NCI-H446 (cell line): ENCODE data around the gene CIZ1.
A peak's percentile ranks its signal among the peaks of the same experiment; 100 is the strongest.
"Not testable (repeated sequence)": the region's sequence is repeated elsewhere in the genome, so short reads cannot be mapped to it uniquely, and the experiment has no call there.

ENCODE experiments used
- DNase-seq, 2 experiments: peaks; one replicate each; lab custom pipeline; 2025; lab: John Stamatoyannopoulos, UW

CIZ1 gene, protein sequence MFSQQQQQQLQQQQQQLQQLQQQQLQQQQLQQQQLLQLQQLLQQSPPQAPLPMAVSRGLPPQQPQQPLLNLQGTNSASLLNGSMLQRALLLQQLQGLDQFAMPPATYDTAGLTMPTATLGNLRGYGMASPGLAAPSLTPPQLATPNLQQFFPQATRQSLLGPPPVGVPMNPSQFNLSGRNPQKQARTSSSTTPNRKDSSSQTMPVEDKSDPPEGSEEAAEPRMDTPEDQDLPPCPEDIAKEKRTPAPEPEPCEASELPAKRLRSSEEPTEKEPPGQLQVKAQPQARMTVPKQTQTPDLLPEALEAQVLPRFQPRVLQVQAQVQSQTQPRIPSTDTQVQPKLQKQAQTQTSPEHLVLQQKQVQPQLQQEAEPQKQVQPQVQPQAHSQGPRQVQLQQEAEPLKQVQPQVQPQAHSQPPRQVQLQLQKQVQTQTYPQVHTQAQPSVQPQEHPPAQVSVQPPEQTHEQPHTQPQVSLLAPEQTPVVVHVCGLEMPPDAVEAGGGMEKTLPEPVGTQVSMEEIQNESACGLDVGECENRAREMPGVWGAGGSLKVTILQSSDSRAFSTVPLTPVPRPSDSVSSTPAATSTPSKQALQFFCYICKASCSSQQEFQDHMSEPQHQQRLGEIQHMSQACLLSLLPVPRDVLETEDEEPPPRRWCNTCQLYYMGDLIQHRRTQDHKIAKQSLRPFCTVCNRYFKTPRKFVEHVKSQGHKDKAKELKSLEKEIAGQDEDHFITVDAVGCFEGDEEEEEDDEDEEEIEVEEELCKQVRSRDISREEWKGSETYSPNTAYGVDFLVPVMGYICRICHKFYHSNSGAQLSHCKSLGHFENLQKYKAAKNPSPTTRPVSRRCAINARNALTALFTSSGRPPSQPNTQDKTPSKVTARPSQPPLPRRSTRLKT

DNA sequence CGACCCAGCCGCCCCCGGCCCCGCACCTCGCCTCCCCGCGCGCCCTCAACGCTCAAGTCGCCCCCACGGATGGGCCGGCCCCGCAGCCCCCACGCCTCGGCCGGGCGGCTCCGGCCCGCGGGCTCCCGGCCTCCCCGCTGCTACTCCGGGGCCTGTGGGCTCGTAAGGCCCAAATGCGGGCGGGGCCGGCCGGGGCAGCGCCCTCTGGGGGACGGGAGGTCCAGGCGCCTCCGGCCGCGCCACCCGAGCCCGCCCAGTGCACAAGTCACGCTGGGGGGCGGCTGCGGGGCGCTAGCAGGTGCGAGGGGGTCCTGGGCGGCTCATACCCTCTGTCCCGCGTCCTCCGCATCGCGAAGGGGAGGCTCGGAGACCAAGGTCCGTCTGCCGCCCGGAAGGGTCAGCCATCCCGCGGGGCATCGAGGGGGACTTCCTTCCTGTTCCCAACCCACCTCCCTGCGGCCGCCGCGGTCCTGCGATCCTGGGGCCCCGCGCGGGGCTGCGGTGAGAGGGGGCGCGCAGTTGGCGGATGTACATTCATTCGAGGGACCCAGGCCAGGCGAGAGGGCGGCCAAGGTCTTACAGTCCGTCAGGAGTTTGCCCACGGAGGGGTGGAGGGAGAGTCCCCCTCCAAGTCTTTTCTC, at the start of gene CIZ1:
TSS of gene CIZ1 (minus strand) at position 167 of the 641 bp plus-strand sequence. CDS start 715 bp downstream, outside the sequence.
- peak; percentile 8 to 51 for DNase-seq

DNA sequence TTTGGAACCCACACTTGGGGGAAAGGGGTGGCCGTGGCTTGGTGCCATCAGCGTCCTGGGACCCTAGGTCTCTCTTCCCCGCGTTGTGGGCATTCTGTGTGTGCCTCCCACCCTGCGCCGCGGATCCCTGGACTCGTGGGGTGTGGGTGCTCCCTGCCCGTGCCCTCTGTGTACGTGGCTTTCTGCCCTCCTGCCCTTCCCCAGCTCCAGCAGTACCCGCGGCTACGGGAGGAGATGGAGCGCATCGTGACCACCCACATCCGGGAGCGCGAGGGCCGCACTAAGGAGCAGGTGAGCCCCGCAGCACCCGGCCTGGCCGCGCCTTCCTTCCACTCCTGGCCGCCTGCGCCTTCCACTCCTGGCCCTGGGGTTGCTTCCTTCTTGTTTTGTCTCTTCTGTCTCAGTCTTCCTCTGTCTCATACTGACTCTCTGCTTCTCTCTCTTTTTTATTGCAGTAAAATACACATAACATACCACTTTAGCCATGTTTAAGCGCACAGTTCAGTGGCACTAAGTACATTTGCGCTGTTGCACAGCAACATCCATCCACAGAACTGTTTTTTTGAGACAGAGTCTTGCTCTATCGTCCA, 42.5 kb upstream of the CIZ1 start:
- no peak for DNase-seq

DNA sequence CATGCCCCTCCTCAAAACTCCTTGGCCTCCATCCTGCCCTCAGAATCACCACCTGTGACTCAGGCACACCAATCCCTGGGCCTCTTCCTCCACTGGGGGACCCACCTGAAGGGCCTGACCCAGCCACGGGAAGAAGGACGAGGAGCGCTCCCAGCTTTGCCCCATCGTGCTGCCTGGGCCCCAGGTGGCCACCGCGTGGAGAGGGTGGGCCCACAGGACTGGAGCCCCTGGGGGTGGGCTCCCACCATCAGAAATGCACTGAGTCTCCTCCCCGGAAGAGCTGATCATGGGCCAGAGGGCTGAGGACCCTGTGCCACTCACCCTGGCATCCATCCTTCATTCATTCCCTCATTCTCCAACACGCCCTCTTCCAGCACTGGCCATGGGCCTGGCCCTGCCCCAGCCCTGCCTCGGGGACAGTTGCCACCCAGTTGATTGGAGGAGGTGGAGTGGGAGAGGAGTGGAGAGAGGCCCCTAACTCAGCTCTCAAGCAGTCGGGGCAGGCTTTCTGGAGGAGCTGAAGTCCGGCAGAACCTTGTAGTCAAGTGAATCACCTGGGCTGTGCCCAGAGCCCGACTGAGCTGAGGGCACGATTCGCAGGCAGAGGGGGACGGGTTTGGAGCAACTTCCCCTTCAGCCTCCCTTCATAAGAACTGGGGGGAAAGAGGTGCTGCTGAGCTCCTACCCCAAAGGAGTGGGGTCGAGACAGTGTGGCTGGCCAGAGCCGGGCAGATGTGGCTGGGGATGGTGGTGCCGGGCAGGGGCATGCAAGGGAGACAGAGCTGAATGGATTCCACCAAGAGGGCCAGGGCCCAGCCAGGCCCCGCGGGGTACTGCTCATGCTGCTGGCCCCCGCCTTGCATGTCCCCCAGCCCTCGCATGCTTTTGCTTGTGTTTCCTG, 41.4 kb upstream of the CIZ1 start:
- DNase-seq, result no peak

DNA sequence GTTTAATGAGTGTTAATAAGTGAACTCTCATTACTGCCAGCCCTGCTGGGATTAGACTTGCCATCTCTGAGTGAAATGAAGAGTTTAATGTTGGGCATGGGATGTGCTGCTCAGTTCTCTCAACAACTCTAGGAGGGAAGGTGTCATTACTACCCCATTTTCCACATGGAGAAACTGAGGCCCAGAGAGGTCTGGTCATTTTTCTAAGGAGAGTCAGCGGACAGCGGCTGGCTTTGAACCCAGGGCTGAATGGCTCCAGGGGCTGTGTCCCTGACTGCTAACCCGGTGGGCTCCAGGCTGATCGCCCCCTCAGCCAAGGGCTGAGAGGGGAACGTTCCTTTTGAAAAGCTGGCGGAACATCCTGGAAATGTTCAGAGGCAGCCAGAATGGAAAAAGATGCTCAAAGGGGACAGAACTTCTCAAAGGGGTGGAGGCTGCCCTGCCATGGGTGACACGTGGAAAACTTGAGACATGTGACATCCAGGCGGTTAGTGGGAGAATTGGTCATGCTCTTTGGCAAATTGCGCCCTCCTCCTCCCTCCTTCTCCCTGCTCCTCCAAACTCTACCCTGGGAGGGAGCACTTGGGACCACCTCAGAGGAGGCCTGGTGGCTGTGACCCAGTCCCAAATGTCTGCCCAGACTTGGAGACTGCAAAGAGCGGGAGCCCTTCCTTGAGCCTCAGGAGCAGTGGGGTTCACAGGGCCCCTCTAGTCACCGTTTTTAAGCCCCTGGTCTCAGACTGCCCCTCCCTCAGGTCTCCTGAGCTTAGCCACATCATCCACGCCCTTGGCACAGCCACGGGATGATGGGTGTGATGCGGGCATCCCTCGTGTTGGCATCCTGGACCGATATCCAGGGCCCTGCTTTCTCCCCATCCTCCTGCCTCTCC, 40.5 kb upstream of the CIZ1 start:
- DNase-seq, result no peak

DNA sequence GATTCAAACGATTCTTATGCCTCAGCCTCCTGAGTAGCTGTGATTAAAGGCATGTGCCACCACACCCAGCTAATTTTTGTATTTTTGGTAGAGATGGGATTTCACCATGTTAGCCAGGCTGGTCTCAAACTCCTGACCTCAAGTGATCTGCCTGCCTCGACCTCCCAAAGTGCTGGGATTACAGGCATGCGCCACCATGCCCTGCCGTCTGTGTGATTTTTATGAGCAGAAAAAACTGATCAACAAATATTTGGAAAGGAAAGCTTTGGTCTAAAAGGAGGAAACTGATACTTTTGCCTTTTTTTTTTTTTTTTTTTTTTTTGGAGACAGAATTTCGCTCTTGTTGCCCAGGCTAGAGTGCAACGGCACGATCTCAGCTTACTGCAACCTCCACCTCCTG, 39.5 kb upstream of the CIZ1 start:
- DNase-seq, result not testable (repeated sequence)

DNA sequence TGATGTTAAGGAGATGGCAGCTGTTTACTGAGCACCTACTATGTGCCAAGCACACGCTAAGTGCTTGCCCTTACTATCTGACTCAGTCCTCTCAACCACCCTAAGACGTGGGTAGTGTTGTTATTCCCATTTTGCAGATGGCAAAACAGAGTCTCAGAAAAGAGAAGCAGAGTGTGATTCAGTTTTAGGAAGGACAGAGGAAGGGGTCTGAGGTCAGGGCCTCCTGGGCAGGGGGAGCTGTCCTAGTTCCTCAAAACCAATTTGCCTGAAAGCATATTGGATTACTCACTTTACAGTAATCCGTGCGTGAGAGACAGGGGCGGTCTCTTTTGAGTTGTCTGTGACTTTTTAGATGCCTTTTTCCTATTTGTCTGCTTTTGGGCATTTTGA, 35.0 kb upstream of the CIZ1 start:
- DNase-seq, result no peak

DNA sequence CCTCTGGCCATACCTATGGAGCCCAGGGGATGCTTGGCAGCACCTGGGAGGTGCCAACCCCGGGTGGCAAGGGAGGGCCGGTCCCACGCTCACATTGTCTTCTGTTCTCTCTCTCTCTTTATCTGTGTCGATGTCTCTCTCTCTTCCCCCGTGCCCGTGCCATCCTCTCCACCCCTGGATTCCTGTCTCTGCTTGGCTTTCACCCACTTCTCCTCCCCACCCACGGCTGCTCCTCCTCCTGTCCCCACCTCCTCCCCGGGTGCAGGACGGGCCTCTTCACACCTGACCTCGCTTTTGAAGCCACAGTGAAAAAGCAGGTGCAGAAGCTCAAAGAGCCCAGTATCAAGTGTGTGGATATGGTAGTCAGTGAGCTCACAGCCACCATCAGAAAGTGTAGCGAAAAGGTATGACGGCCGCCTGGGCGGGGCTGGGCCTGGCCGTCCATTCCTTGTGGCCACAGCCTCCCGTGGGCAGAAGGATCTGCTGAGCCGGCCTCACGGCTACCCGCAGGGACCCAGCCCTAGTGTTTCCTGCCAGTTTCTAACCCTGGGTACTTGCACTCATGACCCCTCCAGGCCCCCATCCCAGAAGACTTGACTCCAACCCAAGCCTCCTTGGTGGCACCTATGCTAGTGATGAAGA, 34.5 kb upstream of the CIZ1 start:
- DNase-seq, result no peak

DNA sequence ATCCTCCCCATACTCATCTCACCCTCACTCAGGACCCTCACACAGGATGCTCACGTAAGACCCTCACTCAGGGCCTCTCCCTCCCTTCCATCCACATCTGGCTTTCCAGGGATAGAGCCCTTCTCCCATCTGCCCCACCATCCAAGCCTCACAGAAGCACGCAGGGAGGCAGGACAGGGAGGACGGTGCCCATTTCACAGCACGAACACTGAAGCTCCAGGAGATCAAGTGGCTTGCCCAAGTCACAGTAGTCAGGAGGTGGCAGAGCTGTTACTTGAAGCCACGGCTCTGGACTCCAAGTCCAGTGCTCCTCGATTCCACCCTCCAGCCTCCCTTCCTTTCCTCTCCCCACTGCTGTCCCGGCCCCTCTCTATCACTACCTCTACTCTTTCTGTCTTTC, 33.5 kb upstream of the CIZ1 start:
- no peak for DNase-seq

DNA sequence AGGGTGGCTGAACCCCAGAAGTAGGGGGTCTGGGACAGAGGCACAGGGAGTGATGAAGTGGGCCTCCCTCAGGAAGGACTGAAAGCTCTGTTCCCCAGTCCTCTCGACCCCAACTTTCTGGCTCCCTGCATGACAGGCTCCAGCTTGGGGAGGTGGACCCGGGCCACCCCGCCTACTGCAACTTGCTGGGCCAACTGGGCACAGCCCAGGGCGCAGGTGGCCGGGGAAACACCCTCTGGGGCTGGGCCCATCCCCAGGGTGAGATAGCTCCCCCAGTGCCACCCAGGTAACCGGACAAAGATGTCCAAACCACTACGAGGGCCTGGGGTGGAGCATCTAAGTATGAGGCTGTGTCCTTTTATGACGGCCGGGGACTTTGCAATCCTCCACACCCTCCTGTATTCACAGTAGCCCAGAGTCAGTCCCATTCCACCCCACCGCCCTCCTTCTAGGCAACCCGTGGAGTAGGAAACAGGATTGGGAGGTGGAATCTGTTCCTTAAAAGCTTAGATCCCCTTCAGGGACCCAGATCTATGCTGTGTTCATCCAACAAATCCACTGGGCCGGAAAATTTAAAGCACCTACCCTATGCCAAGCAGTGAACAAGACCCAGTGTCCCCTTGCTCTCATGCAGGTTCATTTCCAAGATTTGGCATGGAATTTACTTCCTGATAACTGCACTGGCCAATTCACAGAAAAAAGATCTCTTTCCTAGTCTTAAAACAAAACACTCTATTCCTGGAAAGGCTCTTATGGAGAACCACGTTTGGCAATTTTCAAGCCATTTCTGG, 31.7 kb upstream of the CIZ1 start:
- DNase-seq, result no peak

DNA sequence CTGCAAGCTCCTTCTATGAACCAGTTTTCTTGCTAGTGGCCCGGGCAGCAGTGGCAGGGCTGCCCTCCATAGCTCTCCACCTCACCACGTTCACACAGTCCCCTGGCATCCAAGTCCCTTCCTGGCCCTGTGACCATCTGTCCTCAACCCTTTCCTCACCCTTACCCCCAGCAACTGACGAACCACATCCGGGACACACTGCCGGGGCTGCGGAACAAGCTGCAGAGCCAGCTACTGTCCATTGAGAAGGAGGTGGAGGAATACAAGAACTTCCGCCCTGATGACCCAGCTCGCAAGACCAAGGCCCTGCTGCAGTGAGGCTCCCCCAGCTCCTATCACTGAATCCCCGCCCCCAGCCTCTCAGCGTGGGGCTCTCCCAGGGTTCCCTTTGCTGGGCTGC, 30.7 kb upstream of the CIZ1 start:
- DNase-seq, result no peak

DNA sequence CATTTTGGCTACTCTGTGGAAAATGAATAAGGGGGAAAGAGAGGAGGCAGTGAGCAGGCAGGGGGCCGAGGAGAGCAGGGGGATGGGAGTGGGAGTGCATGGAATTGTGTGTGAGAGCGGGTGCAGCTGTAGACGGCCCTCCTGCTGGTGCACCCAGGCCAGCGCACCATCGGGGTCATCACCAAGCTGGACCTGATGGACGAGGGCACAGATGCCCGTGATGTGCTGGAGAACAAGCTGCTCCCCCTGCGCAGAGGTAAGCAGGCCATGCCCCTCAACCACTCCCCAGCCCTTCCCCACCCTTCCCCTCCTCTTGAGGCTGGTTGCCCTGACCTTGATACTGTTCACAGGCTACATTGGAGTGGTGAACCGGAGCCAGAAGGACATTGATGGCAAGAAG, 28.5 kb upstream of the CIZ1 start:
- no peak for DNase-seq

DNA sequence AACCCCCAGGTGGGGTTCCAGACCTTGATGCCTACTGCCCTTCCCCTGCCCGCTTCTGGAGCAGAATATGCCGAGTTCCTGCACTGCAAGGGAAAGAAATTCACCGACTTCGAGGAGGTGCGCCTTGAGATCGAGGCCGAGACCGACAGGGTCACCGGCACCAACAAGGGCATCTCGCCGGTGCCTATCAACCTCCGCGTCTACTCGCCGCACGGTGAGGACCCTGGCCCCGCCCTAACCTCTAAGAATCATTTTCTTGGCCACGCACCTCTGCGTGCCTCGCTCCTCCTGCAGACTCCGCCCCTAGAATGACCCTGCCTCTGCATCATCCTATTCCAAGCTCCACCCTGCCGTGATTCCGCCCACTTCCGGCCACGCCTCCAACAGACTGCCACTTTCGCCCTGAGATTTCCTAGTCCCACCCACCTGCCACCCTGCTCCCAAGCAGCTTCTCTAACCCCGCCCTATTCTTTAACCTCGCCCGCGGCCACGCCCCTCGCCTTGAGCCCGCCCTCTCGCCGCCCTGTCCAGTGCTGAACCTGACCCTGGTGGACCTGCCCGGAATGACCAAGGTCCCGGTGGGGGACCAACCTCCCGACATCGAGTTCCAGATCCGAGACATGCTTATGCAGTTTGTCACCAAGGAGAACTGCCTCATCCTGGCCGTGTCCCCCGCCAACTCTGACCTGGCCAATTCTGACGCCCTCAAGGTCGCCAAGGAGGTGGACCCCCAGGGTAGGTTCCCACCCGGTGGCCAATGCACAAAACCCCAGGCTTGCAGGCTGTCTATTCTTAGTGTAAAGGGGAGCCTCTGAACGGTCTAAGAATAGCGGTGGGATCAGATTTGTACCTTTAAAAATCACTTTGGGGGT, 27.4 kb upstream of the CIZ1 start:
- DNase-seq, result no peak

DNA sequence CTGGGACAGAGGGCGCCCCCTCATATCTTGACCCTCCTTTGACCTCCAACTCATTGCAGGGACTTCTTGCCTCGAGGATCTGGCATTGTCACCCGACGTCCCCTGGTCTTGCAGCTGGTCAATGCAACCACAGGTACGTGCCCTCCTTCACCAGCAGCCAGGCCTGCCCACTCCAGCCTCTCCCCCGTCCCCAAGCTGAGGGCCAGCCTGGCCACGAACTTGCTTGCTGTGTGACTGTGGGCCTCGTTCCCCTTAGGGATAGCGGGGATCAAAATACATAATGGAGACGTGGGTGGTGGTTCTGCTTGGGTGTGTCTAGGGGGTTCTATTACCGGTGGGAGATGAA, 26.8 kb upstream of the CIZ1 start:
- no peak for DNase-seq

DNA sequence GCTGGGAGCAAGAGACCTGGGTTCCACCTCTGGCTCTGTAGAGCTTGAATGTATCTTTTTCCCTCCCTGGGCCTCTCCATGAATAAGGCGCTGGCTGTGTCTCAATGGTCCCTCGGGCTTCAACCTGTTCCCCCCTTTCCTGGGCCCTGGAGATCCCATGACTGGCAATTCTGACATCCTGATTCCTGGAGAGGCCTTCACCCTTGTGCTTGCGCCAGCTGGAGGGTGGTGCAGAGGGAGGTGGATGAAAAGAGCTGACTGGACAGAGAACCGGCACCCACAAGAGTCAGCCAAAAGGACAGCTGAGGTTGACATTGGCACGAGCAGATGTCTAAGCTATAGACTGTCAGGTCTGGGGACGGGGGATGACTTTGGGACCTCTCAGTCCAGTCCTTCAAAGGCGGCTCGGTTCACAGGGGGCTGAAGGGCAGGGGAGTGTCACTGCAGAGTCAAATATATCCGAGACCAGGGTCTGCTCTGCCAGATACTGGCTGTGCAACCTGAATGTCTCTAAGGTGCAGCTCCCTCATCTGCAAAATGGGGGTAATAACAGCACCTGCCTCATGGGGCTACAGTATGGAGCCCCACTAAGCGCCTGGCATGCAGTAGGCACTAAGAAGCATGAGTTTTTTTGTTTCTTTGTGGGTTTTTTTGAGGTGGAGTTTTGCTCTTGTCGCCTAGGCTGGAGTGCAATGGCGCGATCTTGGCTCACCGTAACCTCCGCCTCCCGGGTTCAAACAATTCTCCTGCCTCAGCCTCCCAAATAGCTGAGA, 25.6 kb upstream of the CIZ1 start:
- no peak for DNase-seq

DNA sequence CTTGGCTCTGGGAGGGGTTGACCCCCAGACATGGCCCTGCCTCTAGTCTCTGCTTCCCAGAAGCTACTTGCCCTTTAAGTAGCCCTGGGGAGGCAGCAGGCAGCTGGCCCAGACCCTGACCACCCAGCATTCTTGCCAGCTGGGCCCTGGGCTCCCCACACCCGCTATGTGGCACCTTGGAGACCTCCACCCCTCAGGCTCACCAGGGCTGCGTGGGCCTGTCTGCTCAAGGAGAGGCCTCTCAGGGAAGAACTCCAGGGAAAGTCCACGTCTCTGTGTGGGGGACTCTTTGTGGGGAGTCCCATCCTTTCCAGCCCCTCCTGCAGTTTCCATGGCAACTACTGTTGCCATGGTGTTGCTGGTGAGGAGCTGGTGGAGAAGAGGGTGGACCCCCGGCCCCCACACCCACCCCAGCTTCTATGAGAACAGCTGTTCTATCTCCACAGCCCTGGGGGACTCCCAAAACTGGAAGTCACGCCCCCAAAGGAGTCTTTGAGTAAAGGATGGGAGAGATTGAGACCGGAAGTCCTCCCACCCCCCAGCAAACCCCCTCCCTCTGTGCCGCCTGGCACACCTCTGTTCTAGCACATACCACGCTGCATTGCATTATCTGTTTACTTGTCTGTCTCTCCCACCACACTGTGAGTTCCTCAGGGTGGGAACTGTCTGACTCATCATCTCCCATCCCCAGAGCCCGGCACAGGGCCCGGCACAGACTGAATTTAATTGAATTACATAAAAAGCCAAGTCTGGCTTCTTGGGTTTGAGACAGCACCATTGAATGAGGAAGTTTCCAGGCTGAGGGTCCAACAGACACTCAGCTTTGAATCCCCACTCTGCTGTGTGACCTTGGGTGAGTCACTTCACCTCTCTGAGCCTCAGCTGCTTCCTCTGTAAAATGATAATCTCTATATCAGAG, 24.4 kb upstream of the CIZ1 start:
- no peak for DNase-seq
